A549 (cell line): ENCODE results near the gene CHSY3.

ENCODE experiments used
- CHD2 ChIP-seq: fragments of 150-350 bp; IDR thresholded peaks from 2 replicates; pipeline ENCODE4 v1.6.1; 2014; ENCODE audit warnings: low read length; ENCODE audit not compliant: partially characterized antibody
- CTCF ChIP-seq: fragments of >200 bp; sonication (Bioruptor Twin); formaldehyde crosslinking; IDR thresholded peaks from 3 replicates; pipeline ENCODE4 v1.5.1; 2016
- EP300 ChIP-seq, 2 experiments: fragments of >200 bp; sonication (Bioruptor Twin); formaldehyde crosslinking; IDR thresholded peaks; 2 replicates in 1 of 2; 3 replicates in 1 of 2; pipeline ENCODE4 v1.6.1; 2016 to 2017
- FOSL2 ChIP-seq, 2 experiments: fragments of 450-650 bp in 1 of 2; fragments of >200 bp in 1 of 2; sonication (Bioruptor Twin) in 1 of 2; formaldehyde crosslinking; IDR thresholded peaks; 2 replicates each; pipeline versions ENCODE4 v1.5.0 to v1.6.1; 2016 to 2020; ENCODE audit warnings: mild to moderate bottlenecking in 1 of 2, moderate library complexity in 1 of 2
- HDAC2 ChIP-seq: fragments of 200-600 bp; sonication (generic); IDR thresholded peaks from 2 replicates; pipeline ENCODE4 v1.6.1; 2016
- JUN ChIP-seq, 2 experiments: fragments of >200 bp; sonication (Bioruptor Twin); formaldehyde crosslinking; IDR thresholded peaks; 2 replicates in 1 of 2; 3 replicates in 1 of 2; pipeline ENCODE4 v1.6.1; 2016 to 2017
- MAZ ChIP-seq: fragments of 150-350 bp; IDR thresholded peaks from 2 replicates; pipeline ENCODE4 v1.6.1; 2014; ENCODE audit warnings: antibody characterized with exemption, low read depth, low read length, borderline replicate concordance
- NR3C1 ChIP-seq: fragments of >200 bp; sonication (Bioruptor Twin); formaldehyde crosslinking; IDR thresholded peaks from 3 replicates; pipeline ENCODE4 v1.6.1; 2017
- POLR2A ChIP-seq: IDR thresholded peaks from 2 replicates; pipeline ENCODE4 v1.6.1; 2012; ENCODE audit warnings: mild to moderate bottlenecking, low read length
- REST ChIP-seq: fragments of 200-600 bp; sonication (generic); IDR thresholded peaks from 2 replicates; pipeline ENCODE4 v1.6.1; 2016; ENCODE audit warnings: antibody characterized with exemption, mild to moderate bottlenecking, moderate library complexity
- RNF2 ChIP-seq: fragments of 200-600 bp; sonication (generic); IDR thresholded peaks from 2 replicates; pipeline ENCODE4 v1.6.1; 2016; ENCODE audit warnings: low read depth, mild to moderate bottlenecking, antibody characterized with exemption, moderate library complexity, borderline replicate concordance
- ZC3H11A ChIP-seq: fragments of 450-650 bp; IDR thresholded peaks from 2 replicates; pipeline ENCODE4 v1.6.1; 2014; ENCODE audit warnings: antibody characterized with exemption, mild to moderate bottlenecking
- ZNF302 ChIP-seq: fragments of 250-450 bp; sonication (Bioruptor Pico); IDR thresholded peaks from 2 replicates; pipeline ENCODE4 v1.9.0; 2021; ENCODE audit warnings: inconsistent platforms, mild to moderate bottlenecking, moderate library complexity

- no peak for TF ChIP-seq CTCF
- TF ChIP-seq ZC3H11A: no peak
- TF ChIP-seq FOSL2 (IDR thresholded peaks at IDR 0.05): no peak
- TF ChIP-seq FOSL2 (CRISPR knock-in tag; IDR thresholded peaks at IDR 0.05): no peak
- no peak for TF ChIP-seq POLR2A
- TF ChIP-seq JUN (IDR thresholded peaks at IDR 0.05): no peak
- no peak for TF ChIP-seq MAZ
- TF ChIP-seq HDAC2: no peak
- TF ChIP-seq NR3C1: no peak
- TF ChIP-seq ZNF302: no peak
- TF ChIP-seq CHD2: no peak
- TF ChIP-seq EP300 (IDR thresholded peaks at IDR 0.05): no peak
- no peak for TF ChIP-seq REST
- TF ChIP-seq RNF2: no peak
These were observed 172.7 kb downstream of the CHSY3 start for GRCh38 chr5:130077007-130077406.
